Adrenal gland (tissue), 5 donors: ENCODE measurements around the gene TINAGL1.

Source experiments
- CTCF ChIP-seq, 6 experiments: fragments of 450-650 bp in 4 of 6; fragments of 200-600 bp in 2 of 6; sonication (generic) in 1 of 6; IDR thresholded peaks; 1 replicate in 5 of 6; 2 replicates in 1 of 6; pipeline versions ENCODE4 v1.5.1 to v1.8.0; 2016 to 2021; ENCODE audit warnings: antibody characterized with exemption in 6 of 6, mild to moderate bottlenecking in 2 of 6, moderate library complexity in 1 of 6
- POLR2A ChIP-seq, 2 donors: fragments of 450-650 bp; IDR thresholded peaks; one replicate each; pipeline ENCODE4 v1.6.1; 2017; ENCODE audit warnings: antibody characterized with exemption in 2 of 2, mild to moderate bottlenecking in 2 of 2, moderate library complexity in 1 of 2
- donor health status: DM: no; HTN: no; CAD: no.

GRCh38 chr1:31596737-31597097 is 20.4 kb downstream of the TINAGL1 start:
- TF ChIP-seq CTCF (IDR thresholded peaks at IDR 0.05), result no peak
- no peak for TF ChIP-seq POLR2A (IDR thresholded peaks at IDR 0.05)
